GM21723 (cell line): ENCODE data around the gene RASAL3.
A peak's percentile ranks its signal among the peaks of the same experiment; 100 is the strongest.

ENCODE experiments used
- ATAC-seq: cut with Tn5 transposase; IDR thresholded peaks from one replicate; pipeline ENCODE4 v1.9.1; 2021; ENCODE audit warnings: mild to moderate bottlenecking, moderate library complexity; ENCODE audit not compliant: unreplicated experiment

The RASAL3 gene

DNA sequence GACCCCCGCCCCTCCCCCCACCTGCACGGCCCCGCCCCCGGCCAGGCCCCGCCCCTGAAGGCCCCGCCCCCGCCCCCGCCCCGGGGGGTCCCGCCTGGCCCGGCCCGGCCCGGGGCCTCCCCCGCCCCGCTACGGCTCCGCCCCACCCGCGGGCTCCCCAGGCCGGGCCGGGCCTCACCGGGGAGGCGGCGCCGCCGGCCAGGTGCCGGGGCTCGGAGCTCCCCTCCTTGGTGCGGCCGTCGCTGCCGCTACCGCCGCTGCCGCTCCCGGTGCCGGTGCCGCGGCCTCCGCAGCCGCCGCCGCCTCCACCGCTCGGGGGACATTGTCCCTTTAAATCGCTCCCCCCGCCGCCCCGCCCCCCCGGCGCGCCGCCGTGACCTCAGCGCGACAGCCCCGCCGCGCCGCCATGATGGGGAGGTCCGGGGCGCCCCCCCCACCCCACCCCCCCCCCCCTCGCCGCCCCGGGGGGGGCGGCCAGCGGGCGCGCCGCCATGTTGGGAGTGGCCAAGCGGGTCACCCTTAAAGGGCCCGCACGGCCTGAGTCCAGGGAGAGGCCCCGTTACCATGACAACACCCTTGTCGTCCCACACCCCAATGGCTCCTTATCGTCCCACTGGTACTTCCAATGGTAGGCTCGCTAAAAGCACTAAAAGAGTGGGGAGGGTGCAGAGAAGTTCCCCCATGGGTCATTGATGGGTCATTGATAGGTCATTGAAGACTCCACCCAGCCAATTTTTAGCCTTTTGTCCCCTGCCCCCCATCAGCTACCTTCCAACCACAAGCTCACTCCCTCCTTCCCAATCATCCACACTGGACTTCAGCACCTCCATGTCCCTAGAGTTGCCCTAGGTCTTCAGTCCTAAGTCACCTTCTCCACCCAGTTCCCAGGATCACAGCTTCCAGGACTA, 14.5 kb downstream of the RASAL3 start, which contains the start of gene WIZ:
Gene WIZ (minus strand): TSS at position 337 of the 908 bp plus-strand sequence. CDS start 1,649 bp downstream, outside the sequence.
- ATAC-seq = peak; percentile 42

GRCh38 chr19:15448778-15449619, 15.3 kb downstream of the RASAL3 start:
- ATAC-seq = no peak

GRCh38 chr19:15448044-15448777, 16.1 kb downstream of the RASAL3 start:
- no peak for ATAC-seq

DNA sequence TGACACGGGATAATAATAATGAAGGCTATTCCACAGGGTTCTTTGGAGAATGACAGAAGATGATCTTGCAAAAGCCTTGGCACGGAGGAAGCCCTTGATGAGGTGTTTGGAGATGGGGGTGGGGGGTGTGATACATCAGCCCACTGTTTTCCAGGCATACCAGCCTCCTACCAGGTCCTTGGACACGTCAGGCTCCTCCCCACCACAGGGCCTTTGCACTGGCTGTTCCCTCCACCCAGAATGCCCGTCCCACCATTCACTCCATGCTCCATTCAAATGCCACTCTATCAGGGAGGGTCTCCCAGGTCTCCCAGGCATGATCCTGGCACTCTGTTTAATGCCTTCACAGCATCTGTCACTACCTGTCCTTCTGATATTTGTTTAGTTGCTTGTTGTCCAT, 17.3 kb downstream of the RASAL3 start:
- no peak for ATAC-seq

GRCh38 chr19:15445807-15446376, 18.5 kb downstream of the RASAL3 start:
- ATAC-seq = no peak

DNA sequence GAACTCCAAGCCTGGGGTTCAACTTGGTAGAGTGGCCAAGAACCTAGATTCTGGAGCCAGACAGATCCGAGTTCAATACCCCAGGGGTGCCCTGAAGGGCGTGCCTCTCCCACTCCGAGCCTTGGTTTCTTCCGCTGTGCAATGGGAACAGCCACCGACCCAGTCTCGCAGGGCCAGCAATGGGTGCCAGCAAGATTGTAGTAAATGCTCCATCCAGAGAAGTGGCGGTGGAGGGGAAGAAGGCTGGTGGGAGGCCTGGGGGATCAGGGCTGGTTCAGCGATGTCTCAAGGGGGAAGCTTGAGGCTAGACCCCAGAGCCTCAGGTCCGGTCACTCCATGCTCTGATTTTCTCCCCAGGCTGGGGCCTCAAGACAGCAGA, 19.1 kb downstream of the RASAL3 start:
- no peak for ATAC-seq

DNA sequence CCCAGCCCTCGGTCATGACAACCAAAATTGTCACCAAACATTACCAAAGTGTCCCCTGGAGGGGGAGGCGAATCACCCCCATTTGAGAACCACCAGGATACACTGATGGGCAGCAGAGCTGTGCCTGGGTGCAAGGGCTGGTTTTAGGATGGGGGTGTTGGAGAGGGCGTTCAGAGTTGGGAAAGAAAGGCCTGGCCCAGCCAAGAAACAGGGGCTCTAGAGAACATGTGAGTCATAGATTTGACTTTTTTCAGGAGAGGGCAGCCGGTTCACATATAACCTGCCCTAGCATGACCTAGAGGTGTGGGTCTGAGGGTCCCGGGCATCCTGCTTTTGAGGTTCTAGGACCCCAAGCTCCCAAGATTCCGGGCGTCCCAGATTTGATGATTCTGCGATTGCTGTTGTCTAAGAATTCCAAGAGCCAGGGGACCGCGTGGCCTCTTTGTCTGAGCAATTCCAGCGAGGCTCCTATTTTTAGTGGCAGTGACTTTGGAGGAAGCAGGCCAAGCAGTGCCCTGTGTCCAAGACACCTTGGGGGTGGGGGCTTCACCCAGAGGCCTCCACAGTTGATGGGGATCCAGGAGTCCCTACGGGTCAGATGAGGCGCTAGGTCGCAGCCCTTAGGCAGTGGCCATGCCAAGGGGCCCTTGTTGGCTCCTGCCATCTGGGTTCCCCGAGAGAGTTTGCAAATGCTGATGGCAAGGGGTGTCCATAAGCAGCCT, 19.7 kb downstream of the RASAL3 start:
- ATAC-seq = no peak

DNA sequence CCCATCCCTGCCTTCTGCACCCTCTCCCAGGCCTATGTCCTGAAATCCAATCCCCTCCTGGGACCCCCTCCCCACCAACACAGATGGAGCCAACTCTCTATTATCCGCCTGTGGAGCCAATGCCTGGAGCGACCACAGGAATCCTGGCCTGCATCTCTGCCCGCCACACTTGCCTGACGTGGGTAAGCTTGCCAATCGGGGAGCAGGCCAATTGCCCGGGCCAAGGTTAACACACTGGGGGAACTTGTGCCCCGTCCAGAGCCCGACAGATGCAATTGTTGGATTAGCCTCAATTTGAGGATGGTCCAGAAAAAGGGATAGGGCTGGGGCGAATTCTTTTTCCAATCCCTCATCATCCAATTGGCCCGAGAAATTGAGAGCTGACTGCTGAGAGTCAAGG, 20.5 kb downstream of the RASAL3 start:
- no peak for ATAC-seq

DNA sequence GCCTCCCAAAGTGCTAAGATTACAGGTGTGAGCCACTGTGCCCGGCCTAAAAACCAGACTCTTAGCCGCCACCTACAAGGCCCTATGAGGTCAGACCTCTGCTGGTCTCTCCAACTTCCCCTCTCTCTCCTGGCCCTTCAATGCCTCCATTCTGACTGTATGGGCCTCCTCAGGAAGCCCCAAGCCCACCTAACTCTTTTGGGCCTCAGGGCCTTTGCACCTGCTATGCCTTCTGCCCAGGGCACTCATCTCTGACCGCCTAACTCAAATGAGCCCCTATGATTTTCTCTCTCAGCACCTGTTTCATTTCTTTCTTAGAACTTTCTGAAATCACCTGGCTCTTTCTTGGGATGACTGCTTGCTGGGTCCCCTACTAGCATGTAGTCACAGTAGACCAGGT, 21.0 kb downstream of the RASAL3 start:
- ATAC-seq = no peak

- ATAC-seq = no peak
Observed at GRCh38 chr19:15442142-15442920, 22.0 kb downstream of the RASAL3 start.

- ATAC-seq = no peak
Observed at GRCh38 chr19:15441317-15441716, 23.0 kb downstream of the RASAL3 start.

DNA sequence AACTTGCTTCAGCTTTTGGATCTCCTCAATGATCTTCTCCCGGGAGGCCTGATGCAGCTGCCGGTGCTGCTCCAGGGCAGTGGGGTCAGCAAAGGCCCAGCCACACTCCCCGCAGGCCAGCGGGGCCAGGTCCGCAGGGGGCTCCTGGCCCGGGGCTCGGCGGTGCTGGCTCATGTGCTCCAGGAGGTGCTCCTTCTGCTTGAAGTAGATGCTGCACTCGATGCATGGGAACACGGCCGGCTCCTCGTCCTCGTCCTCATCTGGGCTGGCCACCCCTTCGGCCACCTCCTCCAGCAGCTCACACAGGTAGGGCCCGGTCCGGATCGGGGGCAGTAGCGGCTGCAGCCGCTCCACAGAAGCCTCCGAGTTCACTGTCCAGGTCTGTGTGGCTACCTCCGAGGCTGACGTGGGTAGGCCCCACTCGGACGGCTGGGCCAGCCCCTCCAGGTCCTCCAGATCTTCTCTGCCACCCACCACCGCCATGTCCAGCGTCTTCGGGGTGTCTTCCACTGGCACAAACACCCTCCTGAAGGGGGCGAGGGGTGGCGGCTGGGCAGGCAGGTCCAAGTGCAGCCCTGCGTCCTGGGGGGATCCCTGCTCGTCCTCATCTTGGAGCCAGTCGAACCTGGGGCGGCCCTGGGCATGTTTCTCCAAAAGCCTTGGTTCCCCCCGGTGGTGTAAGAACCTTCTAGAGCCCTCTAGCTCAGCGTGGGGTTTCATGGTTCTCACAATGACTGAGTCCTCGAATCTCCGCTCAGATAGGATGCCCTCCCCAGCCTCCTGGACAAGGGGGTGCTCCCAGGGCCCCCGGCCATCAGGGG, 24.3 kb downstream of the RASAL3 start:
- no peak for ATAC-seq

DNA sequence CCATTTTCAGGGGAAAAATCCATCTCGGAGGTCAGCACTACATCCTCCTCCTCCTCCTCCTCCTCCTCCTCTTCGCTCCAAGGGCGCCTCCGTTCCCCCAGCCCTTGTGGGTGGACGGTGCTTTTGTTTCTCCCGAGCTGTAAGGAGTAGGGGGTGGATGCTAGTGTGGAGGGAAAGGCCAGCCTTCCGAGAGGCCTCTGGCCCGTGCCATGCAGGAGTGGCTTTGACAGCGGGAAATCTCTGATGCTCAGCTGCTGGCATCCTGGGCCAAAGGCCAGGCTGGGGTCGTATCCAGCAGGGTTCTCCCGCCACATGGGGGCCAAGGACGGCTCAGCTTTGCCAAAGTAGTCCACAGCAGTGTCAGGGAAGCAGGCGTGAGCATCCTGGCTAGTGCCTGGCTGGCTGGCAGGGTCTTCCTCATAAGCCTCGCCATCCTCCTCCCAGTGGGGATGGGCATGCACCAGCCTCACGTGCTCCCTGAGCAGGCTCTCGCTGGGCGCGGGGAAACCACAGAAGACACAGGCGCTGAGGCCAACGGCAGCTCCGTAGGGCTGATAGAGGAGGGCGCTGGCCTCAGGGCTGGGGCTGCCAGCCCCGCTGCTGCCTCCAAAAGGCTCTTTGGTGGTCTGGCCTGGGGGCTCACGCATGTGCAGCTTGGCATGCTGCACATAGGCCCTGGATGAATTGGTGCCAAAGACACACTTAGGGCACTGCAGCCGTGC, 25.1 kb downstream of the RASAL3 start:
- ATAC-seq = no peak

DNA sequence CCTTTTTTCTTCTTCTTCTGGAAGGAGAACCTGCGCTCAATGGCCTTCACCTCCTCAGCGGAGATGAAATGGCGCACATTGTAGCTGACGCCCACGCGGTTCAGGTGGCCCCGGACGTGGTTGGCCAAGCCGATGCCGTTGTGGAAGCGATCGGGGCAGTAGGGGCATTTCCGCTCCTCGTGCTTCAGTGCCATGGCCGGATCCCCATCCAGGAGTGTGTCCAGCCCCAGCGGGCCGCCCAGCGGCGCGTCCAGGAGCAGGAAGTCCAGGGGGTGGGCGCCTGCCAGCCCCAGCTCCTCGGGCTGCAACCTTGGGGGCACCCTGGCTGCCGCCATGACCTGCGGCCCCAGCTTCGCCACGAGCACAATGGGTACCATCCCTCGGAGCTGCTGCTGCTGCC, 25.8 kb downstream of the RASAL3 start:
- ATAC-seq = no peak

GRCh38 chr19:15438124-15438496, 26.2 kb downstream of the RASAL3 start:
- no peak for ATAC-seq

- no peak for ATAC-seq
Observed at GRCh38 chr19:15437355-15438123, 26.8 kb downstream of the RASAL3 start.

- no peak for ATAC-seq
Observed at GRCh38 chr19:15436826-15437110, 27.6 kb downstream of the RASAL3 start.
